ENCODE measurements around the gene FTSJ3.

FTSJ3 gene

GRCh38 chr17:63827801-63828221, 348 bp upstream of the FTSJ3 start:
- peak in 1 of 2 experiments; percentile 64 for DNase-seq
- TF ChIP-seq POLR2A (IDR thresholded peaks at IDR 0.05; ENCODE audit: low read length), result no peak
- TF ChIP-seq GATA1 (IDR thresholded peaks at IDR 0.05; ENCODE audit: low read depth, low read length), result no peak

DNA sequence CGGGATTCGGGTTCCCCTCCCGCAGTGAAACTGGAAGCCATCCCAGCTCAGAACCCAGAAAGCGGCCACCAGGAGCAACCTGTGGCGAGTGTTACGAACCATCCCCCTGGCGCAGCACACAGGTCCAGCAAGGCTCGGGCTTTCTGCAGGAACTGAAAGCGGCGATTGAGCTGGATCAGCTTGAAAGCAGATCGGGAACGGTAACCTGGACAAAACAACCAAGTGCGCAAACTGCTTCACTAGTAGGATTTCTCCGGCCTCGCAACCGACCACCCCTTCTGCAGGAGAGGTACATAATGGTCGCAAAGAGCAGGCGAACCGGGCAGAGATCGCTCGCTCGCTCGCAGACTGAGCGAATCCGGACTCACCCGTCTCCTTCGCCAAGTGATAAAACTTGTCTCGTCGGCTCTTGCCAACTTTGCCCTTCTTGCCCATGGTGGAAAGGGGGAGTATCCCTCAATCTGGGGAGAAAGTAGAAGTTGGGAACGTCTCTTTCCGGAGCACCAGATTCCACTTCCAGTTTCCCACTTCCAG, 928 bp downstream of the FTSJ3 start:
- TF ChIP-seq POLR2A (IDR thresholded peaks at IDR 0.05; ENCODE audit: low read length) (no peak), GATA1 (IDR thresholded peaks at IDR 0.05; ENCODE audit: low read depth, low read length) (no peak)
- no peak for DNase-seq

DNA sequence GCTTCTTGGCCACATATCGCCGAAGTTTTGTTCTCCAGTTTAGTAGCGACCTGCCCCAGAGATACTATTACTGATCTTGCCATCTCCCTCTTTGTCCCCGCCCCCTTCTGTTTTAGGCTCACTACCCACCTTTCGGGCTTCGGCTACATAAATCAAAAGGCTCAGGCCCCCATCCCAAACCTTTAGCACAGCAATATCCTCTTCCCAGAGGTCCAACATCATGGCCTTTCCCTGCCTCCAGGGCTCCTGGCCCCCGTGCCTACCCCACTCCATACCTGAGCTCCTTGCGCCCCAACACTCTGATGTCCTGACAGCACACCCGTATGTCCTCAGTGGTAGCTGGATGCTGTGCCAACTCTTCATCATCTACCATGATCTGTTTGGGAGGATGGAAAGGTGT, 3.1 kb downstream of the FTSJ3 start:
- no peak for DNase-seq
- TF ChIP-seq POLR2A (IDR thresholded peaks at IDR 0.05; ENCODE audit: low read length) (no peak), GATA1 (IDR thresholded peaks at IDR 0.05; ENCODE audit: low read depth, low read length) (no peak)

DNA sequence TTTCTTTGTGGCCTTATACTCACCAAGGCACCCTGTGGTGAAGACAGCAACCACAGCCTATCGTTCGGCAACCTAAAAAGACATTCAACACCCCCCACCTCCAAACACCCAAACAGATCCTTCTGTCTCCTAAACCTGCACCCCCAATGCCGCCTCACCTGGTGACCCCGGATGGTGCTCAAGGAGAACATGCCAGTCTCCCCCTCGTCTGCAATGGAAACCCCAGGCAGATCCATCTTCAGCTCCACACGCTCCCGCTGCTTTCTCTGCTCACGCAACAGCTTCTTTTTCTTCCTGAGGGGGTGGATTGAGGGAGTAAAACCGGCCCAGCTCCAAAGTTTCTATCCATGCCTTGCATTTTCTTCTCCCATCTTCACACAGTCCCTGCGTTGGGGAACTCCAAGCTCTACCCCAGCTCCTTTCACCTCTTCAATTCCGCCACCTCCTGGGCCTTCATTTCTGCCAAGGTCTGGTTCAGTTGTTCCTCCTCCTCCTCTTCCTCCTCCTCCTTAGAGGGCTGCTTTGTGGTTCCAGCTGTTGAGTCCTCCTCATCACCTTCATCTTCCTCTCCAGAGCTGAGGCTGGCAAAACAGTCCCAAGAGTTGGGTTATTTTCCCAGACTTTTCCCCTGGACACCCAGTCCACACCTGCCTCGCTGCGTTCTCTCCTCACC, 3.7 kb downstream of the FTSJ3 start:
- no peak for DNase-seq
- no peak for TF ChIP-seq GATA1 (IDR thresholded peaks at IDR 0.05; ENCODE audit: low read depth, low read length)
- no peak for TF ChIP-seq POLR2A (IDR thresholded peaks at IDR 0.05; ENCODE audit: low read length)

DNA sequence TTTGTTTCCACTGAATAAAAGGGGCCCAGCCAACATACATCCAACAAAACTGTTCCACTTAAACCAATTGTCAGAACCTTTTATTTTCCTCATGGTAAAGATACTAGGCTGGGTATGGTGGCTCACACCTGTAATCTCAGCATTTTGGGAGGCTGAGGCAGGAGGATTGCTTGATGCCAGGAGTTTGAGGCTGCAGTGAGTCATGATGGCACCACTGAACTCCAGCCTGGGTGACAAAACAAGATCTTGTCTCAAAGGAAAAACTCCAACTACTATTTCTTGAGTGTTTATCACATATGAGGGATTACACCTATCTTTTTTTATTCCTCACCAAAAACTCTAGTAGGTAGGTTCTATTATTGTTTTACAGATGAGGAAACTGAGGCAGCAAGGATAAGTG, 4.9 kb downstream of the FTSJ3 start:
- TF ChIP-seq POLR2A (IDR thresholded peaks at IDR 0.05; ENCODE audit: low read length), result no peak
- no peak for TF ChIP-seq GATA1 (IDR thresholded peaks at IDR 0.05; ENCODE audit: low read depth, low read length)
- no peak for DNase-seq

- no peak for DNase-seq
- no peak for TF ChIP-seq POLR2A (IDR thresholded peaks at IDR 0.05; ENCODE audit: low read length)
- no peak for TF ChIP-seq GATA1 (IDR thresholded peaks at IDR 0.05; ENCODE audit: low read depth, low read length)
Measured at GRCh38 chr17:63821804-63822203, 5.7 kb downstream of the FTSJ3 start.

DNA sequence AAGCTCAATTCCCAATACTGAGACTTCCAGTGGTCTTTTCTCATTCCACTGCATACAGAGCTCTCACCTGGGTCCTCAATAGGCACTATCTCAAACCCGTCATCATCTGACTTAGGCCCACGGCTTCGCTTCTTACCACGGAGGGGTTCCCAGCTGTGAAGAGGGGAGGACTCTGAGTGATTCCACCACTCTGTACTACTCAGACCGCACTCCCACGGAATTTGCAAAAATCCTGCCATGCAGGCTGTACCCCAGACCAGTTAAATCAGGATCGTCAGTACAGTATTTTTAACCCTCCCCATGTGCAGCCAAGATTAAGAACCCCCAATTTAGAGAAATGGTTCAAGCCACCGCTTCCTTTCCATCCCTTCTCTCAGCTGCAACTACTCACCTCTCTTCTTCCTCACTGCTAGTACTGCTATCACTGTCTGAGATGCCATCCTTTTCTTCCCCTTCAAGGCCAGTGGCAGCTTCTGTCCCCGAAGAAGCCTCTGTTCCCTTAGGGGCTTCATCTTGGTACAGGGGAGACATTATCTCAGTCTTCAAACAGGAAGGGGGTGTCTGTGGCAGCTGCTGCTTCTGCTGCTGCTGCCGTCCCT, 6.4 kb downstream of the FTSJ3 start:
- TF ChIP-seq GATA1 (IDR thresholded peaks at IDR 0.05; ENCODE audit: low read depth, low read length), result no peak
- no peak for TF ChIP-seq POLR2A (IDR thresholded peaks at IDR 0.05; ENCODE audit: low read length)
- DNase-seq, result no peak

DNA sequence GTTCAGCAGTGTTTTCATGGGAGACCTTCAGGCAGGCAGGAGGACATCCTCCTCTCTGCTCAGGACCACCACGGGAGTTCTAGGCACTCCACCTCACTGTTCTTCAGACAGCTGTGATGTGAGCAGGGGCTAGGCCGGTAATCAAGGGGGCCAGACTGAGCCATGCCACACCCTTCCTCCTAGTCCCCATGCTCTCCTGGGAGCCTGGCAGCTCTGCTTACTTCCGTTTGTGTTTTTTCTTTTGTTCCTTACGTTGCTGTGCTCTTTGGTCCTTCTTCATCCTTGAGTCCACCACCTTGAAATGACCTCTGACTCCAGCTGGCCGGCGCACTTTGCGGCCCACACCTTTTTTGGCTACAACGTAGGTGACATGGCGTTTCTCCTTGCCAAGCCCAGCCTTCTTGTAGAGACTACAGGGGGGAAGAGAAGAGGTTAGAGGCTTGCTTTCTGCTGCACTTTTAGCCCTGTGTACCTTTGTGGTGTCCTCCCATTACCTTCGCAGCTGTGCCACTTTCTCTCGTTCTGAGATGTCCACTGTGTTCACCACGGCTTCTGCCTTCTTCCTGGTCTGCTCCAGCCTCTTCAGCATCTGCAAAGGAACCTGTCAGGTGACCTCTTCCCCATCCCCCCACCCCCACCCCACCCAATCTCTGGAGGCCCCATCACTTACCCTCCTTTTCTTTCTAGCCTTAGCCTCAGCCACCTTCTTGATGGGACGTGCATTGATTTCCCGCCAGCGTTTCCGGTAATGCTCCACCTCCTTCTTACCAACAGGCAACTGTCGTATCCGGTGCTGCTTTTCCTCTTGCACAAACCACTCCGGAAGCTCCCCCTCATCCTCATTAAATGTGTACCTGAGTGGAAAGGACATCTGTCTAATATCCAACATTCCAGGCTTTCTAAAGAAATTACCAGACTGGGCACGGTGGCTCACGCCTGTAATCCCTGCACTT, 7.6 kb downstream of the FTSJ3 start:
- TF ChIP-seq GATA1 (IDR thresholded peaks at IDR 0.05; ENCODE audit: low read depth, low read length) (no peak), POLR2A (IDR thresholded peaks at IDR 0.05; ENCODE audit: low read length) (no peak)
- DNase-seq, result no peak

- DNase-seq, result no peak
Measured at GRCh38 chr17:63819131-63819530, 8.3 kb downstream of the FTSJ3 start.

GRCh38 chr17:63817736-63818385, 9.6 kb downstream of the FTSJ3 start:
- TF ChIP-seq GATA1 (IDR thresholded peaks at IDR 0.05; ENCODE audit: low read depth, low read length), result no peak
- TF ChIP-seq POLR2A (IDR thresholded peaks at IDR 0.05; ENCODE audit: low read length), result no peak
- no peak for DNase-seq

More at GRCh38 chr17:63819131-63819530, 8.3 kb downstream of the FTSJ3 start:
- no peak for TF ChIP-seq POLR2A (IDR thresholded peaks at IDR 0.05; ENCODE audit: low read length)
- TF ChIP-seq GATA1 (IDR thresholded peaks at IDR 0.05; ENCODE audit: low read depth, low read length), result no peak

DNA sequence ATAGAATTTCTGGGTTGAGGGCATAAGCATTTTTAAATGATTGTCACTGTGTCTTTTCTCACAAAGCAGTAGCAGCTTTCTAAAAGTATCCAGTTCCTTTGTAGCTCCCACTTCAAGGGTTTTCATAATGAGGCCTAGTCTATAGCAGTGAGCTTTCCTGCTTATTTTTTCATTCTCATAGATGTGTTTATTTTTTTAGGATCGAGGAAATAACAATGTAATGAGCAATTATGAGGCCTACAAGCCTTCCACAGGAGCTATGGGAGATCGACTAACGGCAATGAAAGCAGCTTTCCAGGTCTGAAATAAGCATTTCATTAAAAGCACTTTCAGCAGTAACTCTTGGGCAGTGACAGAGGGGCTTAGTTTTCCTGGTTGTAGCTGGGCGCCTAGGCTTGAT, 10.8 kb downstream of the FTSJ3 start:
- DNase-seq, result no peak
- TF ChIP-seq GATA1 (IDR thresholded peaks at IDR 0.05; ENCODE audit: low read depth, low read length) (no peak), POLR2A (IDR thresholded peaks at IDR 0.05; ENCODE audit: low read length) (no peak)

GRCh38 chr17:63816123-63816522, 11.3 kb downstream of the FTSJ3 start:
- no peak for DNase-seq

GRCh38 chr17:63809970-63810369, 17.5 kb downstream of the FTSJ3 start:
- TF ChIP-seq POLR2A (IDR thresholded peaks at IDR 0.05; ENCODE audit: low read length), result no peak
- TF ChIP-seq GATA1 (IDR thresholded peaks at IDR 0.05; ENCODE audit: low read depth, low read length), result no peak
- DNase-seq, result no peak

More at GRCh38 chr17:63816123-63816522, 11.3 kb downstream of the FTSJ3 start:
- no peak for TF ChIP-seq GATA1 (IDR thresholded peaks at IDR 0.05; ENCODE audit: low read depth, low read length)
- TF ChIP-seq POLR2A (IDR thresholded peaks at IDR 0.05; ENCODE audit: low read length), result no peak

All from erythroblast (primary cell).